ENCODE results near the gene KLHL29.

DNA sequence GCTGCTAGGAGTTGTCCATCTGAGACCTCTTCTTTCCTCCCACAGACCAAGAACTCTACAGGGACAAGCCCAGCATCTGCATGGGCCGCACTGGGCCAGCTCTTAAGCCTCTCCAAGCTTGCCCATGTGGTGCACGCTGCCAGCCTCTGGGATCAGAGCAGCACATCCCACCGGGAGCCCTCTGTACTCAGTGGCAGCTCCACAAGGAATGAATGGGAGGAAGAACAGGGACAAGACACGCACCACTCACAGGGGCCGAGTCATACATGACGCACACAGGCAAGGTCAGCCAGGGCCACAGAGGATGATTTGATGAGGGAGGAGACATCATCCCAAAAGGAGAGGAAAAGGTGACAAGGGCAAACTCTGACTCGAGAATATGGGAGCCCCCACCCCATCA lies 268.3 kb downstream of the KLHL29 start:
- TF ChIP-seq EP300 (IDR thresholded peaks at IDR 0.05; ENCODE audit: borderline replicate concordance) (no peak), TAF1 (IDR thresholded peaks at IDR 0.05; ENCODE audit: low read depth) (no peak), CEBPB (IDR thresholded peaks at IDR 0.05) (no peak), NFIC (IDR thresholded peaks at IDR 0.05) (no peak), TEAD4 (IDR thresholded peaks at IDR 0.05) (no peak), TCF12 (IDR thresholded peaks at IDR 0.05; ENCODE audit: low read depth) (no peak)
- TF ChIP-seq, protein P1, sequence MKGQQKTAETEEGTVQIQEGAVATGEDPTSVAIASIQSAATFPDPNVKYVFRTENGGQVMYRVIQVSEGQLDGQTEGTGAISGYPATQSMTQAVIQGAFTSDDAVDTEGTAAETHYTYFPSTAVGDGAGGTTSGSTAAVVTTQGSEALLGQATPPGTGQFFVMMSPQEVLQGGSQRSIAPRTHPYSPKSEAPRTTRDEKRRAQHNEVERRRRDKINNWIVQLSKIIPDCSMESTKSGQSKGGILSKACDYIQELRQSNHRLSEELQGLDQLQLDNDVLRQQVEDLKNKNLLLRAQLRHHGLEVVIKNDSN (IDR thresholded peaks at IDR 0.05): no peak
- TF ChIP-seq, protein P2, sequence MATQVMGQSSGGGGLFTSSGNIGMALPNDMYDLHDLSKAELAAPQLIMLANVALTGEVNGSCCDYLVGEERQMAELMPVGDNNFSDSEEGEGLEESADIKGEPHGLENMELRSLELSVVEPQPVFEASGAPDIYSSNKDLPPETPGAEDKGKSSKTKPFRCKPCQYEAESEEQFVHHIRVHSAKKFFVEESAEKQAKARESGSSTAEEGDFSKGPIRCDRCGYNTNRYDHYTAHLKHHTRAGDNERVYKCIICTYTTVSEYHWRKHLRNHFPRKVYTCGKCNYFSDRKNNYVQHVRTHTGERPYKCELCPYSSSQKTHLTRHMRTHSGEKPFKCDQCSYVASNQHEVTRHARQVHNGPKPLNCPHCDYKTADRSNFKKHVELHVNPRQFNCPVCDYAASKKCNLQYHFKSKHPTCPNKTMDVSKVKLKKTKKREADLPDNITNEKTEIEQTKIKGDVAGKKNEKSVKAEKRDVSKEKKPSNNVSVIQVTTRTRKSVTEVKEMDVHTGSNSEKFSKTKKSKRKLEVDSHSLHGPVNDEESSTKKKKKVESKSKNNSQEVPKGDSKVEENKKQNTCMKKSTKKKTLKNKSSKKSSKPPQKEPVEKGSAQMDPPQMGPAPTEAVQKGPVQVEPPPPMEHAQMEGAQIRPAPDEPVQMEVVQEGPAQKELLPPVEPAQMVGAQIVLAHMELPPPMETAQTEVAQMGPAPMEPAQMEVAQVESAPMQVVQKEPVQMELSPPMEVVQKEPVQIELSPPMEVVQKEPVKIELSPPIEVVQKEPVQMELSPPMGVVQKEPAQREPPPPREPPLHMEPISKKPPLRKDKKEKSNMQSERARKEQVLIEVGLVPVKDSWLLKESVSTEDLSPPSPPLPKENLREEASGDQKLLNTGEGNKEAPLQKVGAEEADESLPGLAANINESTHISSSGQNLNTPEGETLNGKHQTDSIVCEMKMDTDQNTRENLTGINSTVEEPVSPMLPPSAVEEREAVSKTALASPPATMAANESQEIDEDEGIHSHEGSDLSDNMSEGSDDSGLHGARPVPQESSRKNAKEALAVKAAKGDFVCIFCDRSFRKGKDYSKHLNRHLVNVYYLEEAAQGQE (IDR thresholded peaks at IDR 0.05; ENCODE audit: low read depth): no peak

Measured in Ishikawa (cell line).